Endothelial cell of umbilical vein (primary cell): ENCODE measurements around the gene ERGIC2. TPM values are rescaled to one million over a fixed set of nuclear protein-coding genes. Genes with fewer than 3 reads are reported as not detected.

Experiments
- BruUV-seq: library from RNA; stranded (reverse); fragments of 400-500 nt; replicated peaks from 2 replicates; lab custom pipeline; 2021; lab: Mats Ljungman, UMichigan
- CTCF ChIA-PET: fragments of 300-600, 350-600 bp; sonication (Branson Sonifier 250); formaldehyde crosslinking; loops from one replicate; lab custom pipeline; 2021; ENCODE audit warnings: antibody characterized with exemption, inconsistent platforms; lab: Charles Lee
- POLR2A ChIA-PET: fragments of 300-600, 350-600 bp; sonication (Branson Sonifier 250); formaldehyde crosslinking; loops from one replicate; lab custom pipeline; 2021; ENCODE audit warnings: antibody characterized with exemption, inconsistent platforms; lab: Charles Lee
- DNase-seq: peaks from one replicate; pipeline ENCODE4 v3.0.0-alpha.2; 2011; ENCODE audit warnings: low read depth, low spot score
- FAIRE-seq: peaks from 2 replicates; lab custom pipeline; 2011; peaks lifted over from hg19 to GRCh38; lab: Jason Lieb, UNC
- H2AFZ ChIP-seq: 2 replicates; pipeline ENCODE4 v1.6.0; 2012; ENCODE audit warnings: low read depth, low read length, control low read depth, inconsistent platforms
- H3K27ac ChIP-seq: 2 replicates; pipeline ENCODE4 v1.5.1; 2011; ENCODE audit warnings: low read depth, mild to moderate bottlenecking, control low read depth, low read length, moderate library complexity; ENCODE audit not compliant: insufficient read depth
- H3K27me3 ChIP-seq, 2 experiments: 2 replicates each; pipeline versions ENCODE4 v1.6.0 to v1.6.1; 2011; ENCODE audit warnings: low read length in 2 of 2, mixed read lengths in 1 of 2; ENCODE audit not compliant: control insufficient read depth in 2 of 2, insufficient read depth in 2 of 2
- H3K36me3 ChIP-seq, 2 experiments: 2 replicates in 1 of 2; 3 replicates in 1 of 2; pipeline ENCODE4 v1.5.1; 2011; ENCODE audit warnings: low read length in 2 of 2, mild to moderate bottlenecking in 1 of 2, moderate library complexity in 1 of 2; ENCODE audit not compliant: control insufficient read depth in 2 of 2, insufficient read depth in 2 of 2; ENCODE audit errors: extremely low read depth in 1 of 2
- H3K4me1 ChIP-seq: 3 replicates; pipeline ENCODE4 v1.5.1; 2011; ENCODE audit warnings: mild to moderate bottlenecking, low read length; ENCODE audit not compliant: control insufficient read depth, insufficient read depth; ENCODE audit errors: extremely low read depth
- H3K4me2 ChIP-seq: 2 replicates; pipeline ENCODE4 v1.6.1; 2011; ENCODE audit warnings: low read length, control low read depth, mixed read lengths; ENCODE audit not compliant: insufficient read depth
- H3K4me3 ChIP-seq, 3 experiments: fragments of 200-600 bp in 1 of 3; sonication (generic), shearing (Covaris generic) in 1 of 3; replicated peaks in 1 of 3; 2 replicates each; pipeline ENCODE4 v1.5.1; 2011 to 2016; ENCODE audit warnings: control low read depth in 3 of 3, low read length in 3 of 3, mild to moderate bottlenecking in 2 of 3, inconsistent platforms in 1 of 3, low read depth in 1 of 3, moderate library complexity in 1 of 3; ENCODE audit not compliant: insufficient read depth in 1 of 3
- H3K79me2 ChIP-seq: 2 replicates; pipeline ENCODE4 v1.6.0; 2012; ENCODE audit warnings: low read length, inconsistent platforms; ENCODE audit not compliant: control insufficient read depth, insufficient read depth
- H3K9ac ChIP-seq: replicated peaks from 2 replicates; pipeline ENCODE3; 2011; ENCODE audit warnings: low read length, control low read depth; ENCODE audit not compliant: insufficient read depth; ENCODE audit errors: extremely low read depth
- H3K9me1 ChIP-seq: replicated peaks from 3 replicates; pipeline ENCODE4 v1.6.0; 2011; ENCODE audit warnings: mild to moderate bottlenecking, low read length; ENCODE audit not compliant: control insufficient read depth, insufficient read depth; ENCODE audit errors: extremely low read depth
- H3K9me3 ChIP-seq: replicated peaks from 2 replicates; pipeline ENCODE4 v1.5.1; 2012; ENCODE audit warnings: low read length, inconsistent platforms; ENCODE audit not compliant: control insufficient read depth, insufficient read depth
- H4K20me1 ChIP-seq: replicated peaks from 2 replicates; pipeline ENCODE3; 2011; ENCODE audit warnings: mild to moderate bottlenecking, low read length; ENCODE audit not compliant: control insufficient read depth, insufficient read depth; ENCODE audit errors: extremely low read depth
- CTCF ChIP-seq, 2 donors: IDR thresholded peaks; 1 replicate in 1 of 2; 2 replicates in 1 of 2; pipeline ENCODE4 v1.5.1; 2011; ENCODE audit warnings: low read length in 2 of 2, mild to moderate bottlenecking in 2 of 2, moderate library complexity in 2 of 2, control low read depth in 1 of 2, inconsistent platforms in 1 of 2, low read depth in 1 of 2; ENCODE audit not compliant: insufficient read depth in 1 of 2; ENCODE audit errors: extremely low read depth in 1 of 2
- EZH2 ChIP-seq: IDR thresholded peaks from 2 replicates; pipeline ENCODE4 v1.6.1; 2012; ENCODE audit warnings: borderline replicate concordance, low read depth, mild to moderate bottlenecking, moderate library complexity, low read length, inconsistent platforms; ENCODE audit not compliant: severe bottlenecking
- FOS ChIP-seq: IDR thresholded peaks from 2 replicates; pipeline ENCODE4 v1.6.1; 2011; ENCODE audit warnings: mild to moderate bottlenecking, low read length, moderate library complexity, borderline replicate concordance; ENCODE audit not compliant: insufficient read depth
- GATA2 ChIP-seq: IDR thresholded peaks from 2 replicates; pipeline ENCODE4 v1.7.0; 2011; ENCODE audit warnings: low read depth, mild to moderate bottlenecking, moderate library complexity, mixed read lengths, low read length; ENCODE audit not compliant: insufficient read length, insufficient read depth
- JUN ChIP-seq: IDR thresholded peaks from 2 replicates; pipeline ENCODE4 v1.6.1; 2011; ENCODE audit warnings: borderline replicate concordance, low read depth; ENCODE audit not compliant: insufficient read length, insufficient read depth
- MAX ChIP-seq: IDR thresholded peaks from 2 replicates; pipeline ENCODE4 v1.6.1; 2011; ENCODE audit not compliant: insufficient read depth, insufficient read length
- MYC ChIP-seq: IDR thresholded peaks from one replicate; pipeline ENCODE4 v1.6.1; 2011; ENCODE audit warnings: mild to moderate bottlenecking, low read depth, low read length
- POLR2A ChIP-seq: IDR thresholded peaks from 2 replicates; pipeline ENCODE4 v1.6.1; 2012; ENCODE audit warnings: low read depth, mild to moderate bottlenecking, control low read depth, low read length
- POLR2AphosphoS5 ChIP-seq: IDR thresholded peaks from 2 replicates; pipeline ENCODE4 v1.6.1; 2012; ENCODE audit warnings: low read depth, mild to moderate bottlenecking, control low read depth, low read length, moderate library complexity; ENCODE audit not compliant: insufficient read depth
- dilution Hi-C: fragments of 300-500 bp; cut with MboI; formaldehyde crosslinking; loops from one replicate; pipeline ENCODE4 v1.15.0; 2019; ENCODE audit warnings: low sequenced_read_pairs; ENCODE audit not compliant: extremely low pct_ligation_motif_present
- intact Hi-C: fragments of 100-400 bp; cut with micrococcal nuclease; formaldehyde crosslinking; loops from one replicate; pipeline ENCODE4 v1.10.0; 2022
- polyA plus RNA-seq, 4 experiments: library from polyadenylated mRNA; depleted of rRNA in 3 of 4; stranded (reverse) in 3 of 4; unstranded in 1 of 4; fragments of >200 nt; gene quantifications; 2 replicates each; pipeline versions ENCODE4 v1.2.1 to v1.2.3, GENCODE V29; 2011 to 2012; ENCODE audit warnings: missing spikeins in 1 of 4
- total RNA-seq: library from RNA; stranded (reverse); gene quantifications from 2 replicates; pipeline ENCODE4 v1.2.3, GENCODE V29; 2021

The ERGIC2 gene
- total and polyA plus RNA-seq, 2 donors (not counting 3 experiments of a cell fraction or from before 2014, with no cell fraction given) = 20.3 to 60.6 TPM

GRCh38 chr12:29337325-29337724 is 43.6 kb downstream of the ERGIC2 start:
- dilution Hi-C loops = no loop called here
- TF ChIP-seq FOS (no peak), POLR2A (no peak), MYC (no peak), GATA2 (no peak), POLR2AphosphoS5 (no peak), MAX (no peak), JUN (no peak), CTCF (IDR thresholded peaks at IDR 0.05; ENCODE audit: extremely low read depth in 1 of 2, insufficient read depth in 1 of 2, low read depth in 1 of 2, low read length in 2 of 2) (no peak), EZH2 (no peak)
- H3K36me3 ChIP-seq = peaks cover 3% of the 10 kb centered on the region in 2 experiments

More at GRCh38 chr12:29337325-29337724, 43.6 kb downstream of the ERGIC2 start:
- intact Hi-C loops = no loop called here
- Histone ChIP-seq H3K9ac (no peak overlapping the region), H3K4me2 (no peak overlapping the region), H3K4me3 (no peak overlapping the region), H3K79me2 (no peaks in the 10 kb centered on the region), H3K4me1 (no peaks in the 10 kb centered on the region), H4K20me1 (no peaks in the 10 kb centered on the region), H3K9me1 (no peaks in the 10 kb centered on the region), H2AFZ (no peak overlapping the region), H3K9me3 (no peaks in the 10 kb centered on the region), H3K27ac (no peak overlapping the region), H3K27me3 (no peaks in the 10 kb centered on the region)
- BruUV-seq = no TSS peak
- FAIRE-seq = no peak
- no peak for DNase-seq
- ChIA-PET POLR2A (interaction anchor here (0.7 kb wide), 1 partner anchor 107 kb away, joined by 4 read pairs; no protein-coding TSS in a partner anchor), CTCF (interaction anchor here (0.7 to 1.4 kb wide), 3 partner anchors 8 to 183 kb away, joined by 3 to 4 read pairs (median 3); no protein-coding TSS in a partner anchor)
